ENCODE measurements around the gene PBX4. TPM values are rescaled to one million over a fixed set of nuclear protein-coding genes. Genes with fewer than 3 reads are reported as not detected.

PBX4 gene
- total RNA-seq, result 1.5 TPM in 1 of 2 replicates, not detected in the other

GRCh38 chr19:19618219-19619051 is at the start of gene PBX4:
Gene PBX4, minus strand, starts transcription at chr19:19618687. Its CDS starts 58 bp downstream, at chr19:19618629.

GRCh38 chr19:19663256-19664120 is 45.0 kb upstream of the PBX4 start, which contains the start of gene ATP13A1:
Gene ATP13A1, minus strand, starts transcription at chr19:19663676. Its CDS starts 10 bp downstream, at chr19:19663666.

GRCh38 chr19:19643158-19644053 is 24.9 kb upstream of the PBX4 start, which contains the start of gene GMIP:
Gene GMIP, minus strand, starts transcription at chr19:19643657. Its CDS starts 128 bp downstream, at chr19:19643529.

GRCh38 chr19:19627621-19628500 is 9.4 kb upstream of the PBX4 start, which contains the start of gene LPAR2:
Gene LPAR2, minus strand, starts transcription at chr19:19628220. Its CDS starts 945 bp downstream, at chr19:19627275.

GRCh38 chr19:19538061-19538784 is 80.3 kb downstream of the PBX4 start, which contains the start of gene CILP2:
Gene CILP2, plus strand, starts transcription at chr19:19538265. Its CDS starts 85 bp downstream, at chr19:19538350.

GRCh38 chr19:19528721-19529490 is 89.6 kb downstream of the PBX4 start, which contains the start of gene YJEFN3:
Gene YJEFN3, plus strand, starts transcription at chr19:19528911. Its CDS starts 22 bp downstream, at chr19:19528933.

GRCh38 chr19:19515642-19516519 is 102.6 kb downstream of the PBX4 start, which contains the start of gene NDUFA13:
Gene NDUFA13, plus strand, starts transcription at chr19:19516225. Its CDS starts 14 bp downstream, at chr19:19516239.

GRCh38 chr19:19514881-19515641 is 103.4 kb downstream of the PBX4 start, which contains the start of gene TSSK6:
Gene TSSK6, minus strand, starts transcription at chr19:19515548. Its CDS starts 121 bp downstream, at chr19:19515427.

Other genes starting within 250 kb of the PBX4 start
- gene GATAD2A, start 213.0 kb downstream of the PBX4 start, total RNA-seq, result 34.9 and 40.4 TPM in 2 replicates
- gene TSSK6, start 103.1 kb downstream of the PBX4 start, total RNA-seq, result 1.4 and 2.0 TPM in 2 replicates
- 176 and 205 TPM in 2 replicates for gene NDUFA13, start 102.5 kb downstream of the PBX4 start, total RNA-seq
- gene YJEFN3, start 89.8 kb downstream of the PBX4 start, total RNA-seq, result 0.17 and 0.23 TPM in 2 replicates
- 1.2 TPM in 2 replicates for gene CILP2, start 80.4 kb downstream of the PBX4 start, total RNA-seq
- 0.93 and 4.1 TPM in 2 replicates for gene LPAR2, start 9.5 kb upstream of the PBX4 start, total RNA-seq
- 3.9 and 10.5 TPM in 2 replicates for gene GMIP, start 25.0 kb upstream of the PBX4 start, total RNA-seq
- gene ATP13A1, start 45.0 kb upstream of the PBX4 start, total RNA-seq, result 159 and 211 TPM in 2 replicates
- 2.0 and 3.7 TPM in 2 replicates for gene ZNF101, start 50.2 kb upstream of the PBX4 start, total RNA-seq
- 4.0 and 4.4 TPM in 2 replicates for gene ZNF14, start 114.4 kb upstream of the PBX4 start, total RNA-seq
- gene ZNF506, start 203.1 kb upstream of the PBX4 start, total RNA-seq, result 15.8 and 20.0 TPM in 2 replicates
- 3.0 and 3.4 TPM in 2 replicates for gene ZNF253, start 247.2 kb upstream of the PBX4 start, total RNA-seq